K562 (cell line): Measurements from ENCODE around the gene DNAAF3. TPM values are rescaled to one million over a fixed set of nuclear protein-coding genes. Genes with fewer than 3 reads are reported as not detected.
A peak's percentile ranks its signal among the peaks of the same experiment; 100 is the strongest.

Experiments
- ATF3 ChIP-seq, 2 experiments: fragments of 450-650 bp in 1 of 2; sonication (generic) in 1 of 2; formaldehyde crosslinking in 1 of 2; IDR thresholded peaks in 1 of 2; conservative IDR thresholded peaks in 1 of 2; 2 replicates each; pipeline versions ENCODE4 v1.6.1 to v1.8.1; 2016 to 2023; ENCODE audit warnings: mild to moderate bottlenecking in 2 of 2, moderate library complexity in 2 of 2, inconsistent platforms in 1 of 2, missing genetic modification reagents in 1 of 2
- BRF1 ChIP-seq: IDR thresholded peaks from 3 replicates; pipeline ENCODE4 v1.6.1; 2011; ENCODE audit warnings: borderline replicate concordance, mild to moderate bottlenecking; ENCODE audit not compliant: insufficient read length; ENCODE audit errors: extremely low read depth
- ELF4 ChIP-seq: fragments of 450-650 bp; formaldehyde crosslinking; IDR thresholded peaks from 2 replicates; pipeline ENCODE4 v1.4.0; 2022; ENCODE audit warnings: missing genetic modification characterization
- HNRNPLL ChIP-seq: fragments of 200-400 bp; formaldehyde crosslinking; IDR thresholded peaks from 2 replicates; pipeline ENCODE4 v1.6.1; 2017; ENCODE audit warnings: low read length, low read depth, mild to moderate bottlenecking; ENCODE audit not compliant: poor library complexity, severe bottlenecking
- IFI16 ChIP-seq: fragments of 250-450 bp; sonication (Bioruptor Pico); IDR thresholded peaks from 2 replicates; pipeline ENCODE4 v2.1.2; 2022; ENCODE audit warnings: mild to moderate bottlenecking, inconsistent platforms
- ILK ChIP-seq: fragments of 450-650 bp; IDR thresholded peaks from 2 replicates; pipeline ENCODE4 v1.6.1; 2016; ENCODE audit warnings: missing genetic modification characterization, low read depth, mild to moderate bottlenecking, missing compliant biosample characterization, moderate library complexity, borderline replicate concordance
- PPARD ChIP-seq: fragments of 250-450 bp; sonication (Bioruptor Pico); IDR thresholded peaks from 2 replicates; pipeline ENCODE4 v1.8.0; 2022; ENCODE audit warnings: inconsistent platforms, mild to moderate bottlenecking, moderate library complexity
- SPI1 ChIP-seq: IDR thresholded peaks from 2 replicates; pipeline ENCODE4 v1.6.1; 2011; ENCODE audit warnings: low read depth, low read length, control low read depth, borderline replicate concordance
- TSC22D4 ChIP-seq: fragments of 450-650 bp; IDR thresholded peaks from 2 replicates; pipeline ENCODE4 v1.6.1; 2016; ENCODE audit warnings: missing genetic modification characterization, missing biosample characterization, control low read depth
- ZBTB11 ChIP-seq, 3 experiments: fragments of 200-800 bp in 1 of 3; fragments of 250-450 bp in 1 of 3; fragments of 450-650 bp in 1 of 3; sonication (Bioruptor Pico) in 1 of 3; sonication (Bioruptor generic) in 1 of 3; formaldehyde crosslinking in 1 of 3; IDR thresholded peaks; 2 replicates each; pipeline versions ENCODE4 v1.6.1 to v1.8.0; 2016 to 2022; ENCODE audit warnings: mild to moderate bottlenecking in 2 of 3, missing genetic modification characterization in 2 of 3, missing compliant biosample characterization in 1 of 3, moderate library complexity in 1 of 3
- ZNF407 ChIP-seq: fragments of 450-650 bp; IDR thresholded peaks from 2 replicates; pipeline ENCODE4 v1.6.1; 2016; ENCODE audit warnings: low read depth
- ZNF778 ChIP-seq: fragments of 450-650 bp; formaldehyde crosslinking; IDR thresholded peaks from 2 replicates; pipeline ENCODE4 v1.4.0; 2020; ENCODE audit warnings: mild to moderate bottlenecking, moderate library complexity
- polyA plus RNA-seq, 8 experiments: library from polyadenylated mRNA; depleted of rRNA in 4 of 8; stranded (reverse) in 5 of 8; unstranded in 3 of 8; fragments of >200 nt; fragmentation: Nextera tagmentation in 2 of 8; fragmentation: Illumina TruSeq in 1 of 8; extraction: Ambion mirVana in 2 of 8; extraction: Trizol in 1 of 8; gene quantifications; 2 replicates each; pipeline versions ENCODE4 v1.2.1 to v1.2.3, GENCODE V29; 2011 to 2014; ENCODE audit warnings: inconsistent platforms in 1 of 8, missing spikeins in 1 of 8
- total RNA-seq, 7 experiments: library from RNA; depleted of rRNA in 6 of 7; stranded (reverse); fragments of >200 nt in 6 of 7; fragmentation: Illumina TruSeq in 2 of 7; extraction: Trizol in 2 of 7; gene quantifications; 2 replicates each; pipeline versions ENCODE4 v1.2.1 to v1.2.3, GENCODE V29; 2011 to 2021; ENCODE audit warnings: low replicate concordance in 1 of 7

Gene DNAAF3
- total and polyA plus RNA-seq, 9 of the 15 experiments (the other 6 are each of a cell fraction or from before 2014, with no cell fraction given) = 21.6 to 61.5 (median 43.0) TPM

GRCh38 chr19:55117663-55118391 is 48.6 kb downstream of the DNAAF3 start (continued):
- no peak for TF ChIP-seq BRF1
- TF ChIP-seq ZBTB11 (CRISPR knock-in tag; IDR thresholded peaks at IDR 0.05) = peak in 1 of 3 experiments; percentile 87; a peak in 2 of 6 replicates
- no peak for TF ChIP-seq HNRNPLL
- no peak for TF ChIP-seq PPARD (CRISPR knock-in tag)
- TF ChIP-seq TSC22D4 = no peak
- peak; percentile 82 for TF ChIP-seq ELF4
- TF ChIP-seq IFI16 (CRISPR knock-in tag) = no peak
- peak; percentile 58 for TF ChIP-seq ATF3 (IDR thresholded peaks at IDR 0.05)
- TF ChIP-seq ATF3 (CRISPR knock-in tag; conservative IDR thresholded peaks at IDR 0.05) = peak; percentile 74; the same call in 1 of the 2 replicates
- peak; percentile 65; the same call in 1 of the 2 replicates for TF ChIP-seq SPI1
- no peak for TF ChIP-seq ILK (tag)
- TF ChIP-seq ZNF407 = no peak
- TF ChIP-seq ZNF778 = no peak
